HEK293 (cell line): Measurements from ENCODE around the gene TBRG1.

Source experiments
- EGR2 ChIP-seq: fragments of 450-650 bp; formaldehyde crosslinking; IDR thresholded peaks from 2 replicates; pipeline ENCODE4 v1.5.1; 2016; ENCODE audit warnings: low read depth, missing biosample characterization, missing genetic modification characterization
- ELK4 ChIP-seq: IDR thresholded peaks from 2 replicates; pipeline ENCODE4 v1.6.1; 2011; ENCODE audit warnings: mild to moderate bottlenecking, low read depth, low read length, borderline replicate concordance
- FEZF1 ChIP-seq: fragments of 450-650 bp; formaldehyde crosslinking; IDR thresholded peaks from 2 replicates; pipeline ENCODE4 v1.5.1; 2016; ENCODE audit warnings: missing biosample characterization, missing genetic modification characterization
- KLF9 ChIP-seq: fragments of 450-650 bp; formaldehyde crosslinking; IDR thresholded peaks from 2 replicates; pipeline ENCODE4 v1.5.1; 2016; ENCODE audit warnings: missing biosample characterization, missing genetic modification characterization, low read depth
- SALL2 ChIP-seq: fragments of 450-650 bp; formaldehyde crosslinking; IDR thresholded peaks from 2 replicates; pipeline ENCODE4 v1.5.0; 2017; ENCODE audit warnings: missing biosample characterization, mild to moderate bottlenecking, missing genetic modification characterization, borderline replicate concordance
- YY2 ChIP-seq: fragments of 450-650 bp; formaldehyde crosslinking; IDR thresholded peaks from 2 replicates; pipeline ENCODE4 v1.5.1; 2016; ENCODE audit warnings: missing biosample characterization, missing genetic modification characterization
- ZBTB11 ChIP-seq: fragments of 450-650 bp; formaldehyde crosslinking; conservative IDR thresholded peaks from 2 replicates; pipeline ENCODE4 v1.5.1; 2016; ENCODE audit warnings: low read depth, missing biosample characterization, missing genetic modification characterization
- ZBTB17 ChIP-seq: fragments of 450-650 bp; formaldehyde crosslinking; IDR thresholded peaks from 2 replicates; pipeline ENCODE4 v1.5.1; 2016; ENCODE audit warnings: missing biosample characterization, missing genetic modification characterization
- ZBTB20 ChIP-seq: fragments of 450-650 bp; formaldehyde crosslinking; IDR thresholded peaks from 2 replicates; pipeline ENCODE4 v1.5.1; 2016; ENCODE audit warnings: missing biosample characterization, missing genetic modification characterization
- ZBTB21 ChIP-seq: fragments of 450-650 bp; formaldehyde crosslinking; IDR thresholded peaks from 2 replicates; pipeline ENCODE4 v1.5.1; 2017; ENCODE audit warnings: missing biosample characterization, missing genetic modification characterization
- ZIC2 ChIP-seq: fragments of 450-650 bp; formaldehyde crosslinking; IDR thresholded peaks from 2 replicates; pipeline ENCODE4 v1.5.1; 2016; ENCODE audit warnings: missing biosample characterization, missing genetic modification characterization
- ZNF157 ChIP-seq: fragments of 450-650 bp; formaldehyde crosslinking; IDR thresholded peaks from 2 replicates; pipeline ENCODE4 v1.5.1; 2016; ENCODE audit warnings: missing biosample characterization, missing genetic modification characterization
- ZNF202 ChIP-seq: fragments of 450-650 bp; formaldehyde crosslinking; IDR thresholded peaks from 2 replicates; pipeline ENCODE4 v1.5.1; 2016; ENCODE audit warnings: missing biosample characterization, missing genetic modification characterization, borderline replicate concordance
- ZNF335 ChIP-seq: fragments of 450-650 bp; formaldehyde crosslinking; conservative IDR thresholded peaks from 2 replicates; pipeline ENCODE4 v1.5.1; 2016; ENCODE audit warnings: missing biosample characterization, missing genetic modification characterization
- ZNF341 ChIP-seq: fragments of 450-650 bp; formaldehyde crosslinking; IDR thresholded peaks from 2 replicates; pipeline ENCODE4; 2016; ENCODE audit warnings: low read depth, missing biosample characterization, missing genetic modification characterization
- ZNF394 ChIP-seq: fragments of 450-650 bp; formaldehyde crosslinking; IDR thresholded peaks from 2 replicates; pipeline ENCODE4 v1.5.1; 2016; ENCODE audit warnings: missing biosample characterization, missing genetic modification characterization, mild to moderate bottlenecking, moderate library complexity, borderline replicate concordance
- ZNF501 ChIP-seq: fragments of 450-650 bp; formaldehyde crosslinking; IDR thresholded peaks from 2 replicates; pipeline ENCODE4 v1.5.1; 2016; ENCODE audit warnings: missing biosample characterization, missing genetic modification characterization
- ZNF518A ChIP-seq: fragments of 450-650 bp; formaldehyde crosslinking; conservative IDR thresholded peaks from 2 replicates; pipeline ENCODE4 v1.5.1; 2016; ENCODE audit warnings: low read depth, missing biosample characterization, missing genetic modification characterization
- ZNF529 ChIP-seq: fragments of 450-650 bp; formaldehyde crosslinking; IDR thresholded peaks from 2 replicates; pipeline ENCODE4 v1.5.1; 2017; ENCODE audit warnings: missing genetic modification characterization, missing biosample characterization; ENCODE audit not compliant: insufficient replicate concordance
- ZNF571 ChIP-seq: fragments of 450-650 bp; formaldehyde crosslinking; IDR thresholded peaks from 2 replicates; pipeline ENCODE4 v1.5.0; 2017; ENCODE audit warnings: missing biosample characterization, missing genetic modification characterization
- ZNF580 ChIP-seq: fragments of 450-650 bp; formaldehyde crosslinking; IDR thresholded peaks from 2 replicates; pipeline ENCODE4 v1.5.1; 2016; ENCODE audit warnings: missing biosample characterization, missing genetic modification characterization
- ZNF610 ChIP-seq: fragments of 450-650 bp; formaldehyde crosslinking; IDR thresholded peaks from 2 replicates; pipeline ENCODE4 v1.5.1; 2016; ENCODE audit warnings: missing biosample characterization, missing genetic modification characterization, borderline replicate concordance
- ZNF621 ChIP-seq: fragments of 450-650 bp; formaldehyde crosslinking; IDR thresholded peaks from 2 replicates; pipeline ENCODE4 v1.5.1; 2017; ENCODE audit warnings: missing biosample characterization, missing genetic modification characterization
- ZNF629 ChIP-seq: fragments of 450-650 bp; formaldehyde crosslinking; IDR thresholded peaks from 2 replicates; pipeline ENCODE4 v1.5.1; 2017; ENCODE audit warnings: missing biosample characterization, missing genetic modification characterization
- ZNF660 ChIP-seq: fragments of 450-650 bp; IDR thresholded peaks from 2 replicates; pipeline ENCODE4 v1.5.1; 2018; ENCODE audit warnings: missing biosample characterization, mild to moderate bottlenecking, missing genetic modification characterization
- ZNF692 ChIP-seq: fragments of 450-650 bp; formaldehyde crosslinking; IDR thresholded peaks from 2 replicates; pipeline ENCODE4 v1.5.1; 2016; ENCODE audit warnings: missing biosample characterization, missing genetic modification characterization
- ZNF785 ChIP-seq: fragments of 450-650 bp; formaldehyde crosslinking; IDR thresholded peaks from 2 replicates; pipeline ENCODE4 v1.5.1; 2016; ENCODE audit warnings: missing biosample characterization, missing genetic modification characterization
- ZSCAN16 ChIP-seq: fragments of 450-650 bp; formaldehyde crosslinking; IDR thresholded peaks from 2 replicates; pipeline ENCODE4 v1.5.1; 2016; ENCODE audit warnings: missing biosample characterization, missing genetic modification characterization

Gene TBRG1

GRCh38 chr11:124622531-124623451 lies at the start of gene TBRG1 (continued):
- 0 out of 2 replicates have a peak, but pooled peaks have one; percentile 38 for TF ChIP-seq ZNF394 (tag by site-specific recombination)
- TF ChIP-seq ZNF202, result no peak
- no peak for TF ChIP-seq SALL2 (tag by site-specific recombination)
- no peak for TF ChIP-seq ZNF157 (tag by site-specific recombination)
- no peak for TF ChIP-seq ELK4
- 0 out of 2 replicates have a peak, but pooled peaks have one; percentile 30 for TF ChIP-seq ZNF660 (tag by site-specific recombination)
- TF ChIP-seq ZBTB20 (tag by site-specific recombination), result peak; percentile 55; the same call in 1 of the 2 replicates
- TF ChIP-seq ZNF621 (tag by site-specific recombination), result no peak
- TF ChIP-seq ZBTB11, result peak; percentile 95
- TF ChIP-seq ZNF529 (tag by site-specific recombination), result no peak
- TF ChIP-seq ZBTB21 (tag by site-specific recombination), result peak; percentile 83
- peak; percentile 90; the same call in 1 of the 2 replicates for TF ChIP-seq ZNF501 (tag by site-specific recombination)
- no peak for TF ChIP-seq ZSCAN16 (tag by site-specific recombination)
- peak; percentile 98 for TF ChIP-seq ZNF518A (tag by site-specific recombination)
- TF ChIP-seq ZNF341, result 0 out of 2 replicates have a peak, but pooled peaks have one; percentile 61
- TF ChIP-seq ZIC2, result no peak; the same call in 1 of the 2 replicates
- TF ChIP-seq KLF9 (tag by site-specific recombination), result no peak
- peak; percentile 68 for TF ChIP-seq ZBTB17
- peak; percentile 68 for TF ChIP-seq ZNF335 (tag by site-specific recombination)
- no peak for TF ChIP-seq YY2
- TF ChIP-seq ZNF610 (tag by site-specific recombination), result no peak
- peak; percentile 92 for TF ChIP-seq ZNF629 (tag by site-specific recombination)
- no peak for TF ChIP-seq FEZF1 (tag by site-specific recombination)
- no peak for TF ChIP-seq ZNF571
- TF ChIP-seq ZNF580 (tag by site-specific recombination), result peak; percentile 55; the same call in 1 of the 2 replicates
- TF ChIP-seq EGR2 (tag by site-specific recombination), result 0 out of 2 replicates have a peak, but pooled peaks have one; percentile 17
- TF ChIP-seq ZNF785 (tag by site-specific recombination), result no peak
- peak; percentile 27 for TF ChIP-seq ZNF692 (tag by site-specific recombination)
